A673 (cell line): ENCODE measurements around the gene FAM151A.

Source experiments
- EZH2 ChIP-seq: fragments of 200-600 bp; sonication (generic); IDR thresholded peaks from 2 replicates; pipeline ENCODE4 v1.6.1; 2017; ENCODE audit warnings: borderline replicate concordance, low read depth, mild to moderate bottlenecking, mixed read lengths, antibody characterized with exemption, low read length; ENCODE audit not compliant: poor library complexity, severe bottlenecking
- TF ChIP-seq, protein P1 (sequence below): fragments of 300-800, 200-600 bp; sonication (generic); conservative IDR thresholded peaks from 2 replicates; pipeline ENCODE4 v1.5.1; 2017; ENCODE audit warnings: low read depth, mild to moderate bottlenecking, antibody characterized with exemption, low read length, moderate library complexity, mixed read lengths

DNA sequence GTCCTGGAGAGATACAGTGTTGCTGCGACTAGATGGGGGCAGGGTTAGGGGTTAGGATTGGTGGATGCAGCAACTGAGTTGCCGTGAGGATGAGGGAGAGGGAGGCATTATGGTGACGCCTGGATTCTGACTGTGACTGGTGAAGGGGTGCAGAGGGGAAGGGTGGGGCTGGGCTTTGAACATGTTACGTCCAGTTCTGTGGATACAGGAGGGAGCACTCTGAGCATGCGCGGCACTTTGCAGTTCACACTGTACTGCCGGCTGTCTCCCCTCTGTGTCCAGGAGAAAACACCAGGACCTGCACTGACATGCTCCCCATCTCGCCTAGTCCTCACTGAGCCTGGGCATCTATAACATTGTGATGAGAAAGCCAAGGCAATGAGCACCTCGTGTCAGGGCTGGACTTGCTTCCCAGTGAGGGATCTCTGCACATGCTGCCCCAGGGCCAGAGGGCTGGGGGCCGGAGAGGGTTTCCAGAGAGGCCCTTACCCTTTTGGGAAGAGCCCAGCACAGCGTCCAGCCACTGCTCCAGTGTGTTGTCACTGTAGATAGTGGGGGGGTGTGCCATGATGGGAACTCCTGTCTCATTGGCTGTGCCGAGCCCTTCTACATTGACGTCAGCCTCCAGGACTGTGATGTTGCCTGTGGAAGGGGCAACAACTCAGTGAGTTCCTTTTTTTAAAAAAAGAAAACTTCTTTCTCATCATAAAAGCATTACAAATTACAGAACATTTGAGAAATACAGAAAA is 7.6 kb downstream of the FAM151A start:
- TF ChIP-seq, protein P1, sequence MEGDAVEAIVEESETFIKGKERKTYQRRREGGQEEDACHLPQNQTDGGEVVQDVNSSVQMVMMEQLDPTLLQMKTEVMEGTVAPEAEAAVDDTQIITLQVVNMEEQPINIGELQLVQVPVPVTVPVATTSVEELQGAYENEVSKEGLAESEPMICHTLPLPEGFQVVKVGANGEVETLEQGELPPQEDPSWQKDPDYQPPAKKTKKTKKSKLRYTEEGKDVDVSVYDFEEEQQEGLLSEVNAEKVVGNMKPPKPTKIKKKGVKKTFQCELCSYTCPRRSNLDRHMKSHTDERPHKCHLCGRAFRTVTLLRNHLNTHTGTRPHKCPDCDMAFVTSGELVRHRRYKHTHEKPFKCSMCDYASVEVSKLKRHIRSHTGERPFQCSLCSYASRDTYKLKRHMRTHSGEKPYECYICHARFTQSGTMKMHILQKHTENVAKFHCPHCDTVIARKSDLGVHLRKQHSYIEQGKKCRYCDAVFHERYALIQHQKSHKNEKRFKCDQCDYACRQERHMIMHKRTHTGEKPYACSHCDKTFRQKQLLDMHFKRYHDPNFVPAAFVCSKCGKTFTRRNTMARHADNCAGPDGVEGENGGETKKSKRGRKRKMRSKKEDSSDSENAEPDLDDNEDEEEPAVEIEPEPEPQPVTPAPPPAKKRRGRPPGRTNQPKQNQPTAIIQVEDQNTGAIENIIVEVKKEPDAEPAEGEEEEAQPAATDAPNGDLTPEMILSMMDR, result no peak
- TF ChIP-seq EZH2, result no peak
